Neural cell (in vitro differentiated cells): Measurements from ENCODE around the gene SLC44A5. TPM values are rescaled to one million over a fixed set of nuclear protein-coding genes. Genes with fewer than 3 reads are reported as not detected.

ENCODE experiments used
- H2AFZ ChIP-seq: fragments of 200-600, 300-800 bp; sonication (generic), shearing (Covaris generic); 2 replicates; pipeline ENCODE4 v1.6.0; 2014; ENCODE audit warnings: low read depth, mild to moderate bottlenecking, antibody characterized with exemption, low read length, moderate library complexity
- H3F3A ChIP-seq: fragments of 200-600 bp; shearing (Covaris generic); 2 replicates; pipeline ENCODE4 v1.6.1; 2016; ENCODE audit warnings: mild to moderate bottlenecking, moderate library complexity, mixed read lengths, antibody characterized with exemption, low read length; ENCODE audit not compliant: insufficient read depth, poor library complexity, severe bottlenecking
- H3K27ac ChIP-seq: fragments of 200-600, 300-800 bp; sonication (generic), shearing (Covaris generic); 2 replicates; pipeline ENCODE4 v1.5.1; 2014; ENCODE audit warnings: mild to moderate bottlenecking, low read length, moderate library complexity
- H3K27me3 ChIP-seq: fragments of 300-800, 200-600 bp; sonication (generic), shearing (Covaris generic); 2 replicates; pipeline ENCODE4 v1.6.0; 2014; ENCODE audit warnings: mild to moderate bottlenecking, low read depth, low read length, moderate library complexity; ENCODE audit not compliant: insufficient read depth
- H3K36me3 ChIP-seq: fragments of 300-800, 200-600 bp; sonication (generic), shearing (Covaris generic); 2 replicates; pipeline ENCODE4 v1.5.1; 2014; ENCODE audit warnings: mild to moderate bottlenecking, antibody characterized with exemption, low read length, moderate library complexity; ENCODE audit not compliant: insufficient read depth
- H3K4me2 ChIP-seq: fragments of 300-800, 200-600 bp; sonication (generic), shearing (Covaris generic); 2 replicates; pipeline ENCODE4 v1.6.0; 2014; ENCODE audit warnings: mild to moderate bottlenecking, low read length
- H3K4me3 ChIP-seq: fragments of 300-800, 200-600 bp; sonication (generic), shearing (Covaris generic); 2 replicates; pipeline ENCODE4 v1.5.1; 2014; ENCODE audit warnings: mild to moderate bottlenecking, low read length, moderate library complexity
- H3K79me2 ChIP-seq: fragments of 200-600 bp; shearing (Covaris generic); replicated peaks from 2 replicates; pipeline ENCODE4 v1.6.0; 2014; ENCODE audit warnings: mild to moderate bottlenecking, low read length, moderate library complexity; ENCODE audit not compliant: insufficient read depth
- H3K9ac ChIP-seq: fragments of 300-800, 200-600 bp; sonication (generic), shearing (Covaris generic); 2 replicates; pipeline ENCODE4 v1.6.1; 2016; ENCODE audit warnings: mild to moderate bottlenecking, low read length, mixed read lengths
- H3K9me2 ChIP-seq: fragments of 200-600 bp; shearing (Covaris generic); 2 replicates; pipeline ENCODE4 v1.6.1; 2016; ENCODE audit warnings: mild to moderate bottlenecking, low read length, mixed read lengths; ENCODE audit not compliant: insufficient read depth
- H3K9me3 ChIP-seq: fragments of 200-600, 300-800 bp; sonication (generic), shearing (Covaris generic); 2 replicates; pipeline ENCODE4 v1.6.1; 2016; ENCODE audit warnings: mild to moderate bottlenecking, mixed run types, low read length, moderate library complexity, mixed read lengths
- H4K20me1 ChIP-seq: fragments of 200-600 bp; shearing (Covaris generic); 2 replicates; pipeline ENCODE4 v1.6.1; 2016; ENCODE audit warnings: mild to moderate bottlenecking, mixed run types; ENCODE audit not compliant: insufficient read depth
- EP300 ChIP-seq: fragments of 450-650 bp; conservative IDR thresholded peaks from 2 replicates; pipeline ENCODE4 v1.6.1; 2014; ENCODE audit warnings: antibody characterized with exemption, mild to moderate bottlenecking, moderate library complexity; ENCODE audit not compliant: poor library complexity, severe bottlenecking
- EZH2 ChIP-seq: fragments of 200-600, 300-800 bp; shearing (Covaris generic), sonication (generic); IDR thresholded peaks from 2 replicates; pipeline ENCODE4 v1.6.1; 2014; ENCODE audit warnings: antibody characterized with exemption, low read length, borderline replicate concordance, mild to moderate bottlenecking; ENCODE audit not compliant: insufficient read depth, poor library complexity, severe bottlenecking
- MXI1 ChIP-seq: fragments of 450-650 bp; conservative IDR thresholded peaks from 2 replicates; pipeline ENCODE4 v1.6.1; 2014; ENCODE audit warnings: antibody characterized with exemption, mild to moderate bottlenecking; ENCODE audit not compliant: poor library complexity, severe bottlenecking
- POLR2AphosphoS5 ChIP-seq: IDR thresholded peaks from 2 replicates; pipeline ENCODE4 v1.6.1; 2012
- RAD21 ChIP-seq: fragments of 450-650 bp; conservative IDR thresholded peaks from 2 replicates; pipeline ENCODE4 v1.6.1; 2014; ENCODE audit warnings: antibody characterized with exemption, mild to moderate bottlenecking, moderate library complexity
- SMC3 ChIP-seq: fragments of 450-650 bp; conservative IDR thresholded peaks from 2 replicates; pipeline ENCODE4 v1.6.1; 2014; ENCODE audit warnings: antibody characterized with exemption, mild to moderate bottlenecking, moderate library complexity; ENCODE audit not compliant: poor library complexity
- TAF1 ChIP-seq: IDR thresholded peaks from 2 replicates; pipeline ENCODE4 v1.6.1; 2012; ENCODE audit warnings: low read depth
- polyA plus RNA-seq: library from polyadenylated mRNA; depleted of rRNA; stranded (reverse); fragments of >200 nt; gene quantifications from 2 replicates; pipeline ENCODE4 v1.2.3, GENCODE V29; 2014
- TF ChIP-seq, protein P1 (sequence below): IDR thresholded peaks from 2 replicates; pipeline ENCODE4 v1.6.1; 2012; ENCODE audit warnings: borderline replicate concordance
- TF ChIP-seq, protein P2 (sequence below): fragments of 450-650 bp; IDR thresholded peaks from 2 replicates; pipeline ENCODE4 v1.5.1; 2014; ENCODE audit warnings: antibody characterized with exemption, mild to moderate bottlenecking, moderate library complexity; ENCODE audit not compliant: poor library complexity, severe bottlenecking

The SLC44A5 gene
- polyA plus RNA-seq, 1 donor from 2014 or later = 53.0 TPM

DNA sequence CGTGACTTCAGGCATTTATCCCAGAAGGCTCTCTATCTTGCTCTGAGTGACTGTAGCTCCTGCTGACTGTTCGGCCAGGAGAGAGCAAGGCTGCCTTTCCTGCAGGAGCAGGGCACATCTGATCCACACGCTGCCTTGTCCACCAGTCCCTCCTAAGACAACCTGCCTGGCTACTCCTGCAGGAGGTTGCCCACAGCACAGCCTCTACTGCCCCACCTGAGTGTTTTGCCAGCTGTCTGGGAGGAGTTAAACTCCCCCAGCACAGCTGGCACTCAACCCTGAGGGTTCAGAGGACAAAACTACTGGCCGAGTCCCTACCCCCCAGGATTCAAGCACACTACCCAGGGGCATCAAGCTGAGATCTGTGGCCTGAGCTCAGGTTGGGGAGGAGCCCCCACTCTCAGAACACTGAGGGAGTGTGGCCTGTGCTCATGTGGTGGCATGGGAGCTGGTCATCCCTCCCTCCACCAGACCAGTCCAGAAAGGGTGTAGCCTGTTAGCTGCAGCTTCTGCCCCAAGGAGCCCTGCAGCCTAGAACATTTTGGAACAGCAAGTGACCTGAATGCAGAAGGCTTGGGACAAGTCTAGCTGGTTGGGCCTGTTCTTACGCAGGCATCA lies 237.3 kb downstream of the SLC44A5 start:
- Histone ChIP-seq H3K27ac (no peak overlapping the region), H4K20me1 (no peaks in the 10 kb centered on the region), H3K27me3 (no peaks in the 10 kb centered on the region), H3K79me2 (no peaks in the 10 kb centered on the region), H3K9ac (no peak overlapping the region), H3K9me3 (no peaks in the 10 kb centered on the region), H3K4me3 (no peak overlapping the region), H3K36me3 (no peaks in the 10 kb centered on the region), H2AFZ (no peak overlapping the region), H3K9me2 (no peaks in the 10 kb centered on the region), H3K4me2 (no peak overlapping the region), H3F3A (no peaks in the 10 kb centered on the region)
- no peak for TF ChIP-seq EP300
- no peak for TF ChIP-seq EZH2
- no peak for TF ChIP-seq TAF1
- no peak for TF ChIP-seq MXI1
- TF ChIP-seq POLR2AphosphoS5 = no peak
- no peak for TF ChIP-seq SMC3
- TF ChIP-seq, protein P1, sequence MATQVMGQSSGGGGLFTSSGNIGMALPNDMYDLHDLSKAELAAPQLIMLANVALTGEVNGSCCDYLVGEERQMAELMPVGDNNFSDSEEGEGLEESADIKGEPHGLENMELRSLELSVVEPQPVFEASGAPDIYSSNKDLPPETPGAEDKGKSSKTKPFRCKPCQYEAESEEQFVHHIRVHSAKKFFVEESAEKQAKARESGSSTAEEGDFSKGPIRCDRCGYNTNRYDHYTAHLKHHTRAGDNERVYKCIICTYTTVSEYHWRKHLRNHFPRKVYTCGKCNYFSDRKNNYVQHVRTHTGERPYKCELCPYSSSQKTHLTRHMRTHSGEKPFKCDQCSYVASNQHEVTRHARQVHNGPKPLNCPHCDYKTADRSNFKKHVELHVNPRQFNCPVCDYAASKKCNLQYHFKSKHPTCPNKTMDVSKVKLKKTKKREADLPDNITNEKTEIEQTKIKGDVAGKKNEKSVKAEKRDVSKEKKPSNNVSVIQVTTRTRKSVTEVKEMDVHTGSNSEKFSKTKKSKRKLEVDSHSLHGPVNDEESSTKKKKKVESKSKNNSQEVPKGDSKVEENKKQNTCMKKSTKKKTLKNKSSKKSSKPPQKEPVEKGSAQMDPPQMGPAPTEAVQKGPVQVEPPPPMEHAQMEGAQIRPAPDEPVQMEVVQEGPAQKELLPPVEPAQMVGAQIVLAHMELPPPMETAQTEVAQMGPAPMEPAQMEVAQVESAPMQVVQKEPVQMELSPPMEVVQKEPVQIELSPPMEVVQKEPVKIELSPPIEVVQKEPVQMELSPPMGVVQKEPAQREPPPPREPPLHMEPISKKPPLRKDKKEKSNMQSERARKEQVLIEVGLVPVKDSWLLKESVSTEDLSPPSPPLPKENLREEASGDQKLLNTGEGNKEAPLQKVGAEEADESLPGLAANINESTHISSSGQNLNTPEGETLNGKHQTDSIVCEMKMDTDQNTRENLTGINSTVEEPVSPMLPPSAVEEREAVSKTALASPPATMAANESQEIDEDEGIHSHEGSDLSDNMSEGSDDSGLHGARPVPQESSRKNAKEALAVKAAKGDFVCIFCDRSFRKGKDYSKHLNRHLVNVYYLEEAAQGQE = no peak
- TF ChIP-seq, protein P2, sequence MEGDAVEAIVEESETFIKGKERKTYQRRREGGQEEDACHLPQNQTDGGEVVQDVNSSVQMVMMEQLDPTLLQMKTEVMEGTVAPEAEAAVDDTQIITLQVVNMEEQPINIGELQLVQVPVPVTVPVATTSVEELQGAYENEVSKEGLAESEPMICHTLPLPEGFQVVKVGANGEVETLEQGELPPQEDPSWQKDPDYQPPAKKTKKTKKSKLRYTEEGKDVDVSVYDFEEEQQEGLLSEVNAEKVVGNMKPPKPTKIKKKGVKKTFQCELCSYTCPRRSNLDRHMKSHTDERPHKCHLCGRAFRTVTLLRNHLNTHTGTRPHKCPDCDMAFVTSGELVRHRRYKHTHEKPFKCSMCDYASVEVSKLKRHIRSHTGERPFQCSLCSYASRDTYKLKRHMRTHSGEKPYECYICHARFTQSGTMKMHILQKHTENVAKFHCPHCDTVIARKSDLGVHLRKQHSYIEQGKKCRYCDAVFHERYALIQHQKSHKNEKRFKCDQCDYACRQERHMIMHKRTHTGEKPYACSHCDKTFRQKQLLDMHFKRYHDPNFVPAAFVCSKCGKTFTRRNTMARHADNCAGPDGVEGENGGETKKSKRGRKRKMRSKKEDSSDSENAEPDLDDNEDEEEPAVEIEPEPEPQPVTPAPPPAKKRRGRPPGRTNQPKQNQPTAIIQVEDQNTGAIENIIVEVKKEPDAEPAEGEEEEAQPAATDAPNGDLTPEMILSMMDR = no peak
- TF ChIP-seq RAD21 = no peak

DNA sequence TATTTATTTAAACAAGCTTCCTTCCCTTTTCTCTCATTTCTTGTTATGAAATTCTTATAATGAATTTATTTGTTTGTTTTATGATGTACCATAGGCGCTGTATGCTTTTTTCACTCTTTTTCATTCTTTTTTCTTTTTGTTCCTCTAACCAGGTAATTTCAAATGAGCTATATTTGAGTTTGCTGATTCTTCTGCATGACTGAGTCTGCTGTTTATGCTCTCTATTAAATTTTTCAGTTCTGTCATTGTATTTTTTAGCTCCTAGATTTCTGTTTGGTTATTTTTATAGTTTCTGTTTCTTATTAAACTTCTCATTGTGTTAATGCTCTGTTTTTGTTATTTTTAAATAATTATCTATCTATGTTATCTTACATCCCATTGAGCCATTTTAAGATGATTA lies 244.3 kb downstream of the SLC44A5 start:
- H3K9me3 ChIP-seq = peaks cover 6% of the 10 kb centered on the region
- H3K9ac ChIP-seq = no peak overlapping the region
- no peak overlapping the region for H2AFZ ChIP-seq
- no peaks in the 10 kb centered on the region for H3K9me2 ChIP-seq
- H3K27ac ChIP-seq = no peak overlapping the region
- TF ChIP-seq, protein P2 = no peak
- TF ChIP-seq RAD21 (no peak), MXI1 (no peak), TAF1 (no peak), EP300 (no peak), SMC3 (no peak), EZH2 (no peak), POLR2AphosphoS5 (no peak)
- TF ChIP-seq, protein P1 = no peak
- no peaks in the 10 kb centered on the region for H3K36me3 ChIP-seq
- H3F3A ChIP-seq = no peaks in the 10 kb centered on the region
- H3K79me2 ChIP-seq = no peaks in the 10 kb centered on the region
- no peak overlapping the region for H3K4me3 ChIP-seq
- H3K4me2 ChIP-seq = no peak overlapping the region
- H4K20me1 ChIP-seq = no peaks in the 10 kb centered on the region
- no peaks in the 10 kb centered on the region for H3K27me3 ChIP-seq
